WTC11 (cell line): ENCODE data around the gene KLHL8. TPM values are rescaled to one million over a fixed set of nuclear protein-coding genes. Genes with fewer than 3 reads are reported as not detected.

Experiments
- ATAC-seq: fragments of 200-7000 bp; cut with Tn5 transposase; 2 replicates; pipeline ENCODE4 v1.10.0; 2021; ENCODE audit warnings: mild to moderate bottlenecking, moderate library complexity
- CTCF ChIA-PET: fragments of 300-600 bp; sonication (Branson Sonifier 250); formaldehyde crosslinking; loops from one replicate; lab custom pipeline; 2021; ENCODE audit warnings: antibody characterized with exemption; lab: Charles Lee
- POLR2A ChIA-PET: fragments of 350-600 bp; sonication (Branson Sonifier 250); formaldehyde crosslinking; loops from one replicate; lab custom pipeline; 2021; ENCODE audit warnings: antibody characterized with exemption; lab: Charles Lee
- DNase-seq: peaks from one replicate; pipeline ENCODE4 v3.0.0; 2021; ENCODE audit warnings: low spot score
- H3K27ac Mint-ChIP-seq: 2 replicates; pipeline ENCODE4 v1.8.0; 2021; ENCODE audit warnings: mixed read lengths
- H3K27me3 Mint-ChIP-seq: 2 replicates; pipeline ENCODE4 v1.8.0; 2021; ENCODE audit warnings: low read depth, mild to moderate bottlenecking, moderate library complexity, mixed read lengths
- H3K36me3 Mint-ChIP-seq: 2 replicates; pipeline ENCODE4 v1.8.0; 2021; ENCODE audit warnings: mixed read lengths
- H3K4me1 Mint-ChIP-seq: 2 replicates; pipeline ENCODE4 v1.8.0; 2022; ENCODE audit warnings: mixed read lengths
- H3K4me3 Mint-ChIP-seq: 2 replicates; pipeline ENCODE4 v1.8.0; 2021; ENCODE audit warnings: mild to moderate bottlenecking, moderate library complexity, mixed read lengths
- H3K9me3 Mint-ChIP-seq: 2 replicates; pipeline ENCODE4 v1.8.0; 2021; ENCODE audit warnings: mixed read lengths
- ARID4B ChIP-seq: sonication (generic); formaldehyde crosslinking; IDR thresholded peaks from 2 replicates; pipeline ENCODE4 v1.8.0; 2023; ENCODE audit warnings: missing genetic modification reagents, mild to moderate bottlenecking, borderline replicate concordance
- ETV6 ChIP-seq: sonication (generic); formaldehyde crosslinking; IDR thresholded peaks from 2 replicates; pipeline ENCODE4 v1.8.1; 2022; ENCODE audit warnings: mild to moderate bottlenecking, missing genetic modification reagents
- FOXJ3 ChIP-seq: sonication (generic); formaldehyde crosslinking; IDR thresholded peaks from 2 replicates; pipeline ENCODE4 v1.9.0; 2021; ENCODE audit warnings: missing genetic modification reagents, mild to moderate bottlenecking, borderline replicate concordance
- GRHL2 ChIP-seq: fragments of 250-450 bp; sonication (Bioruptor Pico); IDR thresholded peaks from 2 replicates; pipeline ENCODE4 v1.8.0; 2022; ENCODE audit warnings: mild to moderate bottlenecking, moderate library complexity; ENCODE audit not compliant: insufficient replicate concordance, severe bottlenecking
- NR3C1 ChIP-seq: sonication (generic); formaldehyde crosslinking; conservative IDR thresholded peaks from 2 replicates; pipeline ENCODE4 v1.8.1; 2023; ENCODE audit warnings: low read depth, mild to moderate bottlenecking, missing genetic modification reagents
- OVOL2 ChIP-seq: fragments of 250-450 bp; sonication (Bioruptor Pico); IDR thresholded peaks from 2 replicates; pipeline ENCODE4 v1.9.0; 2021; ENCODE audit warnings: mild to moderate bottlenecking, borderline replicate concordance
- PREB ChIP-seq: sonication (generic); formaldehyde crosslinking; IDR thresholded peaks from 2 replicates; pipeline ENCODE4 v1.8.1; 2022; ENCODE audit warnings: mild to moderate bottlenecking, missing genetic modification reagents, moderate library complexity, borderline replicate concordance
- SOX15 ChIP-seq: fragments of 250-450 bp; sonication (Bioruptor Pico); IDR thresholded peaks from 2 replicates; pipeline ENCODE4 v1.9.0; 2021; ENCODE audit warnings: mild to moderate bottlenecking
- TCF7 ChIP-seq: sonication (generic); formaldehyde crosslinking; IDR thresholded peaks from 2 replicates; pipeline ENCODE4 v1.8.0; 2022; ENCODE audit warnings: mild to moderate bottlenecking, low read depth, missing genetic modification reagents, moderate library complexity
- ZNF396 ChIP-seq: fragments of 250-450 bp; sonication (Bioruptor Pico); IDR thresholded peaks from 2 replicates; pipeline ENCODE4 v1.8.0; 2021; ENCODE audit warnings: mild to moderate bottlenecking, moderate library complexity, borderline replicate concordance
- ZNF423 ChIP-seq: fragments of 250-450 bp; sonication (Bioruptor Pico); IDR thresholded peaks from 2 replicates; pipeline ENCODE4 v2.1.2; 2022; ENCODE audit warnings: mild to moderate bottlenecking, moderate library complexity
- ZNF532 ChIP-seq: fragments of 250-450 bp; sonication (Bioruptor Pico); IDR thresholded peaks from 2 replicates; pipeline ENCODE4 v1.9.0; 2021; ENCODE audit warnings: mild to moderate bottlenecking, borderline replicate concordance
- ZNF671 ChIP-seq: fragments of 250-450 bp; sonication (Bioruptor Pico); IDR thresholded peaks from 2 replicates; pipeline ENCODE4 v1.8.0; 2021; ENCODE audit warnings: mild to moderate bottlenecking
- total RNA-seq: library from RNA; stranded (reverse); gene quantifications from 3 replicates; pipeline ENCODE4 v1.2.3, GENCODE V29; 2021
- TF ChIP-seq, protein P1 (sequence below): fragments of 250-450 bp; sonication (Bioruptor Pico); IDR thresholded peaks from 2 replicates; pipeline ENCODE4 v2.1.2; 2022; ENCODE audit warnings: mild to moderate bottlenecking, moderate library complexity
- TF ChIP-seq, protein P2 (sequence below): sonication (generic); formaldehyde crosslinking; conservative IDR thresholded peaks from 2 replicates; pipeline ENCODE4 v1.8.1; 2022; ENCODE audit warnings: mild to moderate bottlenecking, missing genetic modification reagents

Gene KLHL8
- total RNA-seq, 1 experiment from 2014 or later: 7.3 TPM

DNA sequence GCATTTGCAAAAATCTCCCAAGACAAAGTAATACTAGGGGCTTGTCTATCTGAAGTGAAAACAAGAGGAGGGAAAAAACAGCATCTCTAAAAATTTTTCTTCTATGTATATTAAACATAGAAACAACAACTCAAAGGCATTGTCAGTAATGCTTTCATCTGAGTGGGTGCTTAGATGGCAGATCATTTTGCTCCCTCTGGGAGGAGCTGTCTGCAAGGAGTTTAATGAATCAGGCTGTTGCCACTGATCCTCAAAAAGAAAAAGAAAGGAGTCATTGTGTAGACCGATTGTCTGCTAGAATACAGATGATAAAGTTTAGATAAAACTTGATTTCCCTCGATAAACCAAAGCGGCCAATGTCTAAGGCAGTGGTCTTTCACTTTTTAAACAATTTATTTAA is 49.7 kb upstream of the KLHL8 start (continued):
- TF ChIP-seq, protein P1, sequence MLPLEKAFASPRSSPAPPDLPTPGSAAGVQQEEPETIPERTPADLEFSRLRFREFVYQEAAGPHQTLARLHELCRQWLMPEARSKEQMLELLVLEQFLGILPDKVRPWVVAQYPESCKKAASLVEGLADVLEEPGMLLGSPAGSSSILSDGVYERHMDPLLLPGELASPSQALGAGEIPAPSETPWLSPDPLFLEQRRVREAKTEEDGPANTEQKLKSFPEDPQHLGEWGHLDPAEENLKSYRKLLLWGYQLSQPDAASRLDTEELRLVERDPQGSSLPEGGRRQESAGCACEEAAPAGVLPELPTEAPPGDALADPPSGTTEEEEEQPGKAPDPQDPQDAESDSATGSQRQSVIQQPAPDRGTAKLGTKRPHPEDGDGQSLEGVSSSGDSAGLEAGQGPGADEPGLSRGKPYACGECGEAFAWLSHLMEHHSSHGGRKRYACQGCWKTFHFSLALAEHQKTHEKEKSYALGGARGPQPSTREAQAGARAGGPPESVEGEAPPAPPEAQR (CRISPR knock-in tag): no peak
- TF ChIP-seq ZNF423 (CRISPR knock-in tag): no peak
- no peak for TF ChIP-seq FOXJ3 (CRISPR knock-in tag)
- TF ChIP-seq ZNF671: no peak
- TF ChIP-seq NR3C1: no peak
- TF ChIP-seq, protein P2, sequence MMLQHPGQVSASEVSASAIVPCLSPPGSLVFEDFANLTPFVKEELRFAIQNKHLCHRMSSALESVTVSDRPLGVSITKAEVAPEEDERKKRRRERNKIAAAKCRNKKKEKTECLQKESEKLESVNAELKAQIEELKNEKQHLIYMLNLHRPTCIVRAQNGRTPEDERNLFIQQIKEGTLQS: no peak
- no peak for TF ChIP-seq ETV6 (CRISPR knock-in tag)
- TF ChIP-seq SOX15 (CRISPR knock-in tag): no peak

GRCh38 chr4:87268411-87268810 is 48.0 kb upstream of the KLHL8 start:
- no peak for ATAC-seq
- POLR2A ChIA-PET: no interaction called here
- H3K4me1 Mint-ChIP-seq: peaks cover 8% of the 10 kb centered on the region; the same call in 1 of the 2 replicates
- TF ChIP-seq ZNF396 (no peak), PREB (CRISPR knock-in tag) (no peak), TCF7 (CRISPR knock-in tag) (no peak), GRHL2 (CRISPR knock-in tag) (no peak), OVOL2 (no peak)
- H3K27ac Mint-ChIP-seq: no peak overlapping the region
- H3K27me3 Mint-ChIP-seq: no peaks in the 10 kb centered on the region; the same call in 1 of the 2 replicates
- DNase-seq: no peak
- no peaks in the 10 kb centered on the region for H3K36me3 Mint-ChIP-seq
- no peak overlapping the region for H3K4me3 Mint-ChIP-seq
- H3K9me3 Mint-ChIP-seq: no peaks in the 10 kb centered on the region
- CTCF ChIA-PET: no interaction called here

DNA sequence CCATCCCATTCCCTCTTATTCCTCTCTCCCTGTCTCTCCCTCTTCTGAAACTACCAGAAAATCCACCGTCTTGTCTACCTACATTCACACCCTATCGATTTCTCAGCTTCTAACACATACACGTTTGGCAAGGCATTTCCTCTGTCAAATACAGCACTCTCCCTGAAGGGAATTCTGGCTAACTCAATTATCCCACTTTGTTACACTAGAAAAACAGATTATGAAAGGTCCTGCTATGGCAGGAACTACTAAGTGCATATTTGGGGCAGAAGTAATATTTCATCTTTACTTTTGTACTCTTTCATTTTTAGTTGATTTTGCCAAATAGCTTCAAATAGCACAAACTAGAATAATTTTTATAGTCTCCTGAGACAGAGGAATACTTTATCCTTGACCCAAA is 46.6 kb upstream of the KLHL8 start:
- peaks cover 7% of the 10 kb centered on the region for H3K9me3 Mint-ChIP-seq
- H3K27ac Mint-ChIP-seq: no peak overlapping the region
- H3K36me3 Mint-ChIP-seq: peaks cover 4% of the 10 kb centered on the region
- POLR2A ChIA-PET: no interaction called here
- TF ChIP-seq ARID4B (CRISPR knock-in tag): no peak
- TF ChIP-seq ZNF532 (CRISPR knock-in tag): no peak
- peaks cover 8% of the 10 kb centered on the region; the same call in 1 of the 2 replicates for H3K4me1 Mint-ChIP-seq
- no peak for DNase-seq
- ATAC-seq: no peak
- H3K4me3 Mint-ChIP-seq: no peak overlapping the region
- no peaks in the 10 kb centered on the region; the same call in 1 of the 2 replicates for H3K27me3 Mint-ChIP-seq
- CTCF ChIA-PET: no interaction called here
